ENCODE measurements around the gene RPS6KA5. TPM values are rescaled to one million over a fixed set of nuclear protein-coding genes. Genes with fewer than 3 reads are reported as not detected.

RPS6KA5 gene
- polyA plus RNA-seq, 6 donors from 2014 or later: 21.2 to 33.3 (median 27.8) TPM

GRCh38 chr14:90924621-90925340 lies 135.7 kb downstream of the RPS6KA5 start:
- ATAC-seq (ENCODE audit: low read depth in 2 of 2) (no peak), DNase-seq (no peak)
- Mint-ChIP-seq H3K27ac (peak overlapping the region in 1 of 6 donors; percentile 51), H3K4me3 (no peak overlapping the region), H3K9me3 (no peaks in the 10 kb centered on the region), H3K4me1 (no peaks in the 10 kb centered on the region), H3K36me3 (peaks cover 0 to 8% of the 10 kb centered on the region in 2 donors), H3K27me3 (no peaks in the 10 kb centered on the region)

- H3K36me3 Mint-ChIP-seq: peaks cover 8 to 14% of the 10 kb centered on the region in 2 donors
- no peak for ATAC-seq (ENCODE audit: low read depth in 2 of 2)
- H3K27me3 Mint-ChIP-seq: no peaks in the 10 kb centered on the region
- H3K4me3 Mint-ChIP-seq: no peak overlapping the region
- DNase-seq: no peak
- H3K9me3 Mint-ChIP-seq: peaks cover 0 to 4% (median 0%) of the 10 kb centered on the region in 7 donors
- no peak overlapping the region for H3K27ac Mint-ChIP-seq
- no peaks in the 10 kb centered on the region for H3K4me1 Mint-ChIP-seq
Observed at GRCh38 chr14:90922141-90922540, 138.3 kb downstream of the RPS6KA5 start.

DNA sequence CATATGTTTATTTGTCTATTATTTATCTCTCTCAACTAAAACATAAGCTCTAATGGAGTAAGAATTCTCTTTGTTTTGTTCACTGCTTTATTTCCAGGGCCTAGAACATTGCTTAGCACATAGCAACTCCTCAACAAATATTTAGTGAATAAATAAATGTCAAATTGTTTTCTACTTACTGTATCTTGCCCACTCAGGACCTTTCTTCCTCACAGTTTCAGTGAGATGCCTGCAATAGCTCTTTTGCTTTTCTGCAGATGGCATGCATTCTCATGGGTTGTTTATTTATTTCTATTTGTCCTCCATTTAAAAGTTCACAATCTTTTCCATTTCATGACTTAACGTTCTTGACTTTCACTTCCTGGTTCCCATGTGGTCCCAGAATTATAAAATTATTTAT lies 149.3 kb downstream of the RPS6KA5 start:
- ATAC-seq (ENCODE audit: low read depth in 2 of 2): no peak
- H3K27me3 Mint-ChIP-seq: no peaks in the 10 kb centered on the region
- H3K36me3 Mint-ChIP-seq: peaks cover 5 to 9% of the 10 kb centered on the region in 2 donors
- H3K27ac Mint-ChIP-seq: peak overlapping the region in 2 of 6 donors; percentile 3 to 30
- DNase-seq: no peak
- H3K4me3 Mint-ChIP-seq: peak overlapping the region in 1 of 8 donors; percentile 23
- H3K9me3 Mint-ChIP-seq: no peaks in the 10 kb centered on the region
- H3K4me1 Mint-ChIP-seq: peaks cover 15 to 20% (median 19%) of the 10 kb centered on the region in 3 donors

GRCh38 chr14:90907178-90907577 lies 153.3 kb downstream of the RPS6KA5 start:
- ATAC-seq (ENCODE audit: low read depth in 2 of 2) (no peak), DNase-seq (no peak)
- H3K36me3 Mint-ChIP-seq: peaks cover 0 to 5% of the 10 kb centered on the region in 2 donors
- H3K4me3 Mint-ChIP-seq: no peak overlapping the region
- no peaks in the 10 kb centered on the region for H3K27me3 Mint-ChIP-seq
- peak overlapping the region in 1 of 6 donors; percentile 52 for H3K27ac Mint-ChIP-seq
- H3K9me3 Mint-ChIP-seq: no peaks in the 10 kb centered on the region
- H3K4me1 Mint-ChIP-seq: peaks cover 16 to 21% (median 18%) of the 10 kb centered on the region in 3 donors

GRCh38 chr14:90905531-90905930 lies 154.9 kb downstream of the RPS6KA5 start:
- ATAC-seq (ENCODE audit: low read depth in 2 of 2) (peak; percentile 61 to 66), DNase-seq (peak; percentile 10)
- Mint-ChIP-seq H3K4me1 (peaks cover 11 to 13% (median 12%) of the 10 kb centered on the region in 3 donors), H3K4me3 (no peak overlapping the region), H3K9me3 (no peaks in the 10 kb centered on the region), H3K27ac (peak overlapping the region; percentile 6 to 79 (median 59)), H3K36me3 (no peaks in the 10 kb centered on the region), H3K27me3 (no peaks in the 10 kb centered on the region)

GRCh38 chr14:90903101-90903500 lies 157.3 kb downstream of the RPS6KA5 start:
- Mint-ChIP-seq H3K27ac (no peak overlapping the region), H3K9me3 (no peaks in the 10 kb centered on the region), H3K36me3 (peaks cover 7 to 11% of the 10 kb centered on the region in 2 donors), H3K4me1 (peaks cover 11 to 13% (median 12%) of the 10 kb centered on the region in 3 donors), H3K4me3 (no peak overlapping the region), H3K27me3 (no peaks in the 10 kb centered on the region)
- ATAC-seq (ENCODE audit: low read depth in 2 of 2) (peak; percentile 76 to 89), DNase-seq (peak; percentile 46)

DNA sequence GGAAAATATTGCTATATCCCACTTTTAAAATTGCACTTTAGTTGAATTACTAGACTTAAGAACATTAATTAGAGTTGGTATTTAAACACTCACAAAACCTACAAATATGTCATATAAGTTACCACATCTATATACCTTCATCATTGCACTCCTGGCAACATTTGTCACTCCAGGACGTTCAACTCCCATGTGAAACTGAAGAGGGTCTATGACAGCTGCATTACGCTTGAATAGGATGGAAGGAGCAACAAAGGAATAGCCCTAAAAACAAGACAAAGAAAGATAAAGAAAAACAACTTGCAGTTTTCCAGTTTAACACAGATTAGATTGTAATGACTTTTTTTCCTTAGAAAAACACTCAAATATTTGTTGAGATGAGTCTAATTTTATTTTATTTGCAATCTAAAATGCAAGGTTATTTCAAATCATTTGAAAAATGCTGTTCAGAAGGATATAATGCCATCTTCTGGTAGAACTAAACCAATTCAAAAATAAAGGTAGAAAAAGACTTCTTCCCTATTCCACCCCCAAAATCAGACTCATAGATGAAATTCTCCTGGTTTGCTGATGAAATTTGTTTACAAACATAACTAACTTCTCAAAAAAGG lies 159.9 kb downstream of the RPS6KA5 start:
- no peak for DNase-seq
- Mint-ChIP-seq H3K27ac (peak overlapping the region in 1 of 6 donors; percentile 63), H3K36me3 (peaks cover 7 to 20% of the 10 kb centered on the region in 2 donors), H3K4me1 (peaks cover 3 to 4% (median 3%) of the 10 kb centered on the region in 3 donors), H3K27me3 (no peaks in the 10 kb centered on the region), H3K9me3 (no peaks in the 10 kb centered on the region), H3K4me3 (no peak overlapping the region)
- ATAC-seq (ENCODE audit: low read depth in 2 of 2): no peak

DNA sequence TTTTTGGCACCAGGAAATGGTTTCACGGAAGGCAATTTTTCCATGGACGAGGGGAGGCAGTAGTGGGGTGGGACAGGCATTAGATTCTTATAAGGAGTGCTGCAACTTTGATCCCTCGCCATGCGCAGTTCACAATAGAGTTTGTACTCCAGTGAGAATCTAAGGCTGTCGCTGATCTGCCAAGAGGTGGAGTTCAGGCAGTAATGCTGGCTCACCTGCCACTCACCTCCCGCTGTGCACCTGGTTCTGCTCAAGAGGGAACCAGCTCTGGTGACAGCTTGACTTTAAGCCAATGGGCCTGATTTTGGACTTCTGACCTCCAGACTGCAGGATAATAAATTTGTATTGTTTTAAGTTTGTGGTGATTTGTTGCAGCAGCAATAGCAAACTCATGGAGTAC lies 163.4 kb downstream of the RPS6KA5 start:
- Mint-ChIP-seq H3K27me3 (no peaks in the 10 kb centered on the region), H3K9me3 (no peaks in the 10 kb centered on the region), H3K4me1 (no peaks in the 10 kb centered on the region), H3K36me3 (peaks cover 7 to 20% of the 10 kb centered on the region in 2 donors), H3K4me3 (no peak overlapping the region), H3K27ac (no peak overlapping the region)
- no peak for DNase-seq
- no peak for ATAC-seq (ENCODE audit: low read depth in 2 of 2)

DNA sequence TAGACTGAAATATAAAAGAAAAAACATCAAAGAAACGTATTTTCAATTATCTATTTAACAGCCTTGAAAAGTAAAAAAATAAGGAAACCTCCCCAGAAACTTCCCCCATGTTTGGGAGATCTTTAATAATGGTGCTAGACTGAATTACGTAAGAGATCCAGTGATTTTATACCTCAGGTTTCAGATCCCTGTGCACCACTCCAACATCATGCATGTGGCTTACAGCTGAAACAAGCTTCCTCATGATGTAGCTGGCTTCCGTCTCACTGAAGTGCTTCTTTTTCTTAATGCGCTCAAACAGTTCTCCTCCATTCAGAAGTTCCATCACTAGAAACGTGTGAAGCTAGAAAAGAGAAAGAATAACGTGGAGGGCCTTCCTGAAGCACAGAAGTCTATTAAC lies 166.2 kb downstream of the RPS6KA5 start:
- no peak overlapping the region for H3K4me3 Mint-ChIP-seq
- no peak for DNase-seq
- H3K4me1 Mint-ChIP-seq: no peaks in the 10 kb centered on the region
- H3K27ac Mint-ChIP-seq: no peak overlapping the region
- peaks cover 7 to 25% of the 10 kb centered on the region in 2 donors for H3K36me3 Mint-ChIP-seq
- H3K9me3 Mint-ChIP-seq: no peaks in the 10 kb centered on the region
- no peak for ATAC-seq (ENCODE audit: low read depth in 2 of 2)
- H3K27me3 Mint-ChIP-seq: no peaks in the 10 kb centered on the region

- H3K27ac Mint-ChIP-seq: no peak overlapping the region
- no peaks in the 10 kb centered on the region for H3K4me1 Mint-ChIP-seq
- DNase-seq (no peak), ATAC-seq (ENCODE audit: low read depth in 2 of 2) (no peak)
- H3K4me3 Mint-ChIP-seq: no peak overlapping the region
- H3K9me3 Mint-ChIP-seq: no peaks in the 10 kb centered on the region
- no peaks in the 10 kb centered on the region for H3K27me3 Mint-ChIP-seq
- H3K36me3 Mint-ChIP-seq: peaks cover under 1 to 18% of the 10 kb centered on the region in 2 donors
Observed at GRCh38 chr14:90893510-90893909, 166.9 kb downstream of the RPS6KA5 start.

DNA sequence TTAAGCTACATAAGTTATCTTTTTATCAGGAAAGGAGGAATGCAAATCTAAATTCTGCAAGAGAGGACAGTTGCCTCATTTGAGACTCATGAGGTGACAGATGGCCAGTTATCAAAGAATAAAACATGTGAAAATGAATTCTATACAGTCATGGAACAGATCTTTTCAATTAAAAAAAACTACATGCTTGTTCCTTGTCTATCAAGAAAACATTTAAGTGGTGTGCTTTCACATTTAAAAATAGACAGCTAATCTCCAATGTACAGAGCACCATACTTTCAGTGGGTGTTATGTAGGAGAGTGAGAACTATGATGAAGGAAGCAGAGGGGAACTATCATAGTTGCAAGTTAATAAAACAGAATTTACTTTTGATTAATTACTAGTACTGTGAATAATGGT lies 167.5 kb downstream of the RPS6KA5 start:
- no peaks in the 10 kb centered on the region for H3K9me3 Mint-ChIP-seq
- no peaks in the 10 kb centered on the region for H3K4me1 Mint-ChIP-seq
- no peak overlapping the region for H3K4me3 Mint-ChIP-seq
- peaks cover 0 to 15% of the 10 kb centered on the region in 2 donors for H3K36me3 Mint-ChIP-seq
- no peak for ATAC-seq (ENCODE audit: low read depth in 2 of 2)
- DNase-seq: no peak
- H3K27me3 Mint-ChIP-seq: no peaks in the 10 kb centered on the region
- H3K27ac Mint-ChIP-seq: peak overlapping the region in 2 of 6 donors; percentile 36 to 70

GRCh38 chr14:90891326-90891725 lies 169.1 kb downstream of the RPS6KA5 start:
- no peaks in the 10 kb centered on the region for H3K4me1 Mint-ChIP-seq
- H3K27me3 Mint-ChIP-seq: no peaks in the 10 kb centered on the region
- no peak overlapping the region for H3K4me3 Mint-ChIP-seq
- DNase-seq (no peak), ATAC-seq (ENCODE audit: low read depth in 2 of 2) (no peak)
- peaks cover 0 to 8% of the 10 kb centered on the region in 2 donors for H3K36me3 Mint-ChIP-seq
- peak overlapping the region in 1 of 6 donors; percentile 0 for H3K27ac Mint-ChIP-seq
- no peaks in the 10 kb centered on the region for H3K9me3 Mint-ChIP-seq

- H3K9me3 Mint-ChIP-seq: no peaks in the 10 kb centered on the region
- ATAC-seq (ENCODE audit: low read depth in 2 of 2): no peak
- H3K4me3 Mint-ChIP-seq: peak overlapping the region in 1 of 8 donors; percentile 38
- H3K27ac Mint-ChIP-seq: peak overlapping the region in 3 of 6 donors; percentile 0 to 81 (median 2)
- no peaks in the 10 kb centered on the region for H3K4me1 Mint-ChIP-seq
- H3K27me3 Mint-ChIP-seq: no peaks in the 10 kb centered on the region
- no peak for DNase-seq
- H3K36me3 Mint-ChIP-seq: peaks cover 0 to 5% of the 10 kb centered on the region in 2 donors
Observed at GRCh38 chr14:90890322-90891020, 170.0 kb downstream of the RPS6KA5 start.

Data from naive B cell (primary cell).